ENCODE results near the gene PLPP2.

PLPP2 gene

DNA sequence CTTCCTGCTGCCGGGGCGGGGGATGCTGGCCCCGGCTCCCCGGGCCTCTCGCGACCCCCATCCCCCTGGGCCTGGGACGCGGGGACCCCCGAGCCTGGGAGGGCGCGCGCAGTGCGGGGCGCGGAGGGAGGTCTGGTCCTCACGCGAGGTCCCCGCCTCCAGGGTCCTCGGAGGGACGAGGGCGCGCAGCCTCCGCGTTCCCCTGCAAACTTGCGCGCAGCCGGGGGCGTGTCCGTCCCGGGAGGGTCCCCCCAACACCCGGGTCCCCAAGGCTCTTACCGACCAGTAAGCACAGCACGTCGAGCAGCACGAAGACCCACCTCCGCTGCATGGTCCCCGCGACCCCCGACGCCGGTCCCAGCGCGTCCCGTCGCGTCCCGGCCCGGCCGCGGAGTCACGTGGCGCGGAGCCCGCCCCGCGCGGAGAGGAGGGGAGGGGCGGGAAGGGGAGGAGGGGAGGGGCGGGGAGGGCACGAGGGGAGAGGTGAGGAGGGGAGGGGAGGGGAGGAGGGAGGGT lies at the start of gene PLPP2:
Gene PLPP2, minus strand, starts transcription at position 398 of the 516 bp plus-strand sequence. Its CDS starts 67 bp downstream, at position 331.
- DNase-seq (ENCODE audit: low read depth in 2 of 2): no peak

DNA sequence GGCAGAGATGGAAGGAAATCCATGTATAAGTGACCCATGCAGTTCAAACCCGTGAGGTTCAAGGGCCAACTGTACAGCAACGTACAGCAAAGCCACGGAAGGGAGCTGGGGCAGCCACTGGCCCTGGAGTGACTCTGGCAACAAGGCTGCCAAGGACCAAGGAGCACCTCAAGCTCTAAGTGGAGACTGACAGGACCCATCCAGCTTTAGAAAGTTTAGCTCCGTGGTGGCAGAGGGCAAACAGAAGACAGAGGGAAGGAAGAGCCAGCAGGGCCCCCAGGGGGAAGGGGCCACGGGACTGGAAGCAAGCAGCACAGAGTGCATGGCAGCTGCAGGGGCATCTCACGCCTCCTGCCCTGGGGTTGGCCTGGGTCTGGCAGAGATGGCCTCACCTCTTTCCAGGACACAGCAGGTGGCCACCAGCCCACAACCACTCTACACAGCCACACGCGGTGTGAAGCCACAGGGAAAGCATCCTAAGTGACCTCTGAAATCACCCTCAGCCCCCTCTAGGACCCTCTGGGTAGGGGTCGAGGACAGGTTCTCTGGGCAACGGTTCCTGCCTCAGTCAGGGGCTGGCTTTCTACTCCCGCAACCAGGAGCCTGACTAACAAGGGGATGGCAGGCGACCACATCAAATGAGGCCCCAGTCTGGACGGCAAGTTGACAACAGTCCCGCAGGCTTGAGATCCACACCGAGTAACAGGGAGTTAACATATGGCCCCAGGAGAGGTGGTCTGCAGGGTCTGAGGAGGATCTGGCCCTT lies 49.6 kb upstream of the PLPP2 start:
- DNase-seq (ENCODE audit: low read depth in 2 of 2): no peak

DNA sequence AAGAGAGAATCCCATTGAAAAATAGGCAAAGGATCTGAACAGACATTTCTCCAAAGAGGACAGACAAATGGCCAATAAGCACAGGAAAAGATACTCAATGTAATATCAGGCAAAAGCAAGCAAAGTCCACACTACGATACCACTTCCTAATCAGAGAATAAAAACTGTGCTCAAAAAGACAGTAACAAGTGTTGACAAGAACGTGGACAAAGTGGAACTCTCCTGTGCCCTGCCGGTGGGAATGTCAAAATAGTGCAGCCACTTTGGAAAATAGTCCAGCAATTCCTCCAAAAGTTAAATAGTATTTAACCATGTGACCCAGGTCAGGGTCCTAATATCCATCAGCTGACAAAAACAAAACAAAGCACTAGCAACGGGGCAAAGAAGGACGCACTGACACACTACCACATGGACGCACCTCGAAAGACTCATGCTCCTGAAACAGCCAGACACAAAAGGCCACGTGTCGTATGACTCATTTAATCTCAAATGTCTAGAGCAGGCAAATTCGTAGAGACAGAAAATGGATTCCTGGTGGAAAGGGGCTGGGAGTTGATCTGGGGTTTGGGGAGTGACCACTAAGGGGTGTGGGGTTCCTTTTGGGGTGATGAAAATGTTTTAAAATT lies 48.2 kb upstream of the PLPP2 start:
- DNase-seq (ENCODE audit: low read depth in 2 of 2): no peak

DNA sequence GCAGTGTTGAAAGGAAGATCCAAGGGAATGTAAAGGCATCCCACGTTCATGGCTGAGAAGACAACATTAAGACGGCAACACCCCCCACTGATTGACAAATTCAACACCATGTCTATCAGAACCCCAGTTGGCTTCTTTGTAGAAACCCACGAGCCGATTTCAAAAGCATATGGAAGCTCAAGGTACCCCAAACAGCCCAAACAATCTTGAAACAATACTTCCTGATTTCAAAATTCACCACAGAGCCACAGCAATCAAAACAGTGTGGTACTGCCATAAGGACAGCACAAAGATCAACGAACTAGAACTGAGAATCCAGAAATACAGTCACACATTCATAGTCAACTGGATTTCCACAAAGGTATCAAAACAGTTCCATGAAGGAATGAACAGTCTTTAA lies 47.2 kb upstream of the PLPP2 start:
- no peak for DNase-seq (ENCODE audit: low read depth in 2 of 2)

DNA sequence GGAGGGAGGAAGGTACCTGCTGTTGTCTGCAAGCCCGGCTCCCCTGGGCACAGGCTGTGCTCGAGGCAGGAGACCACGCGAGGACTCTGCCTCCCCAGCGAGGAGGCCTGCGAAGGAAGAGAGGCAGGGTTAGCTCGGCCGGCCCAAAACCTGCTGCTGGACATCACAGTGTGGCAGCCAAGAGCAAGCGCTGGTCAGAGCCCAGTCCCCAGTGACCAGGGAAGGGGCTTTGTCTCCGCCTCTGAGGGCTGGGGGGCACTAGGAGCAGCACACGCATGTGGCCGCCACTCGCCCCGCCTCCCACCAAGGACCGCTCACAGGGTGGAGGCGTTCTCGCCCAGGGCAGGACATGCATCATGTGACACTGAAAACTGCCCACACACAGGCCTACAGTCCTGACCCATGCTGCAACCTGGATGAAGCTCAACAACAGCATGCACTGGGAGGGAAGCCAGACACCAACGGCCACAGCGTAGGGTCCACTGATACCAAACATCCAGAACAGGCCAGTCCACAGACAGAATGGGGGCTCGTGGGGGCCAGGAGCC lies 44.9 kb upstream of the PLPP2 start:
- no peak for DNase-seq (ENCODE audit: low read depth in 2 of 2)

DNA sequence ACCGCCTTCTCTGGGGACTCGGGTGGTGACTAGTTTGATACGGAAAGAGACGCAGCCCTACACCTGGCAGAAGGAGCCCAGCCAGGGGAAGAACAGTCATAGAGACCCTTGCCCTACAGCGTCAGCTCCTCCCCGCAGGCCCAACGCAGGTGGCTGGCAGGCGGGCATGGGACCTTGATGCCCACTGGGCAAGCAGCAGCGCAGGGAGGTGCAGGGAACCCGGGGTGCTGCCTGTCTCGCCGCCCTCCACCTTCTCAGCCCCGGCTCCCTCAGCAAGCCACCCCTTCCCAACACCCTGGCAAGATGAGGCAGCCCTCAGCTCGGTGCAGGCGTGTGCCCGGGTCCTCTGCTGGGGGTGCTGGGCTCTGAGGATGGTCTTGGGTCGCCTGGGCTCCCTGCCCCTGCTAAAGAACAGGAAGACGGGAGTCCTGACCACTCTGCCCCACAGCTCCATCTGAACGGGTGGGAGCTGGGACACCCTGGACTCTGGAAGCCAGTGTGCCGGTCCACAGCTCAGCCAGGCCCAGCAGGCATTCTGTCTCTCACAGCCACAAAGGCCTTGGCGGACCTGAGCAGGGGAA lies 44.4 kb upstream of the PLPP2 start:
- DNase-seq (ENCODE audit: low read depth in 2 of 2): no peak

DNA sequence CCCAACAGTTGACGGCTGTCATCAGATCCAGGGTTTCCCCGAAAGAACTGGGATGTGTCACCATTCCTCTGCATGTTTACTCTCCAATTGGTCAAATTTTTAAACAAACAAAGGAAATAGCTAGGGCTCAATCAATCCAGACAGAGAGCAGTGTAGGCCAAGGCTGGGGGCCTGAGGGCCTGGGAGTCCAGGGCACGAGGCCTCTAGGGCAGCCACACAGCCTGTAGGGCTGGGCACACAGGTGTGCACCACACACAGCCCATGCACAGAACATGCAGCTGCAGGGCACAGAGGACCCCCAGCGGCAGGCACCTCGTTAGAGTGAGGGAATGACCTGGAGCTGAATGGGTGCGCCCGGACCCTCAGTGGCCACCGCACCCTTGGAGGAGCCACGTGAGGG lies 43.9 kb upstream of the PLPP2 start:
- no peak for DNase-seq (ENCODE audit: low read depth in 2 of 2)

DNA sequence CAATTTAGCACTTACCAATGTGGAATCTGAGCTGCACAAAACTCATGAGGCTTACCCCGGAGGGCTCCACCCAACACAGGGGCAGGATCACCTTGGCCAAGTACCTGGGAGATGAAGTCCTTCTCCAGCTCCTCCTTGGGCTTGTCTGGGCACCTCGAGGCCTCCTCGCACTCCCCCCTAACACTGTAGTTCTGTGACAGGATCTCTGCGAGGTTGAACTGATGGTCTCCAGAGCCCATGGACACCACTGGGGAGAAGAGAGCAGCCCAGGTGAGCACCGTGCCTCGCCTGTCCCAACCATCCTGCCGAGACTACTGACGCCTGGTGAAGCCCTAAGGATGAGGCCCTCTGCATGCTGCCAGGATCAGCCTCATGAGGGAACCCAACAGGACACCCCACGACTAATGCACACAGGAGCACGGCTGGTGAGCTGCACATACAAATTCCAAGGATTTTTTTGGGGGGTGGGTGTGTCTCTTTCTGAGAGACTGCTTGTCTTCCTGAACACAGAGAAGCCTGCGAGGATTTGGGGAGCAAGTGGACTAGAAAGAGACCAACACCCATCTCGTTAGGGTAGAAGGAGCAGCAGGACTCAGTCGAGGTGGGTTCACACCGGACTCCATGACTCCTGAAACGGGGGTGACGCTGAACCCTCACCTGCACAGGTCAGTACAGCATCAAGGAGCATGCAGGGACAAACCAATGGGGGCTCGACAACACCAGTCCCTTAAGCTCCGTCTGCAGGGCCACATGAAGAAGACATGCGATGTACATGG lies 43.3 kb upstream of the PLPP2 start:
- DNase-seq (ENCODE audit: low read depth in 2 of 2): no peak

DNA sequence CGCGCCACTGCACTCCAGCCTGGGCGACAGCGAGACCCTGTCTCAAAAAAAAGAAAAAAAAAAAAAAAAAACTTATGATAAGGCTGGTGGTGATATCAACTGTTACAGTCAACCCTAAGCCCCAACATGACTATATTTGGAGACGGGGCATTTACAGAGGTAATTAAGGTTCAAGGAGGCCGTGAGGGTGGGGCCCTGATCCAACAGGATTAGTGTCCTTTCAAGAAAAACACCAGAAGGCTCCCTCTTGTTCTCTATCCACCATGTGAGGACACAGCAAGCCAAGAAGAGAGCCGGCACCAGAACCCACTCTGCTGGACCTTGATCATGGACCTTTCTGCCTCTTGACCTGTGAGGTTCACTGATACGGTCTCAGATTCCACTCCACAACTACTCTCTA lies 39.3 kb upstream of the PLPP2 start:
- DNase-seq (ENCODE audit: low read depth in 2 of 2): no peak

DNA sequence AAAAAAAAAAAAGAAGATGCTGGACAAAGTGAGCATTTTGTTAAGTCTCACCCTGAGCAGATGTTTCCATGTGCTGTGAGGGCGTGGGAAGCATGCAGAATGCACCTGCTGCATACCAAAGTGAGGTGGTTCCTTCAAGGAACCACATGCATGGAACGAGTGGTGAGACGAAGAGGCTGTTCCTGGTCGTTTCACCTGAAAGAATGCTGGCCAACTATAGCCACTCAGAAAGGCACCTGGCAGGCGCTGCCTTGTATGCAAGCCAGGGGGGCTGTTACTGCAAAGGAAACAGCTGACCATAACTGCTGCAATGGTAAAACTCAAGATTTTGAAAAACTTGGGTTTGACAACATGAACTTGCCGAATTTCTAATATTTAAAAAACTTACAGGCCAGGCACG lies 38.7 kb upstream of the PLPP2 start:
- DNase-seq (ENCODE audit: low read depth in 2 of 2): no peak

DNA sequence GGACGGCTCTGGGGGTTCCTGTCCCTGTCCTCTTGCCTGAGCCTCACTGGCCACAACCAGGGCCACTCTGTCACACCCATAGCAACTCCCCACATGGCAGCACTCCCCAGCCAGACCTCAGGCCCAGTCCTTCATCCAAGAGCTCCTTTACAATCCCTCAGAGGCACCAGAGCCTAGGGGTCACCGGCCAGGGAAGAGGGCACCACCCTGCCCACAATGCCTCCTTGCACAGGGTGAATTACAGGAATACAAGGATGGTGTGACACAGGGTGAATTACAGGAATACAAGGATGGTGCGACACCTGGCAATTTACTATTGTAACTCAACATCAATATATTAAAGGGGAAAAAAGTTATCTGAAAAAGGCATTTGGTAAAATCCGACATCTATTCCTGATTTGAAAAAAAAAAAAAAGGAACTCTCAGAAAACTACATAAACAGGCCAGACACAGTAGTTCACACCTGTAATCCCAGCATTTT lies 36.9 kb upstream of the PLPP2 start:
- DNase-seq (ENCODE audit: low read depth in 2 of 2): no peak

DNA sequence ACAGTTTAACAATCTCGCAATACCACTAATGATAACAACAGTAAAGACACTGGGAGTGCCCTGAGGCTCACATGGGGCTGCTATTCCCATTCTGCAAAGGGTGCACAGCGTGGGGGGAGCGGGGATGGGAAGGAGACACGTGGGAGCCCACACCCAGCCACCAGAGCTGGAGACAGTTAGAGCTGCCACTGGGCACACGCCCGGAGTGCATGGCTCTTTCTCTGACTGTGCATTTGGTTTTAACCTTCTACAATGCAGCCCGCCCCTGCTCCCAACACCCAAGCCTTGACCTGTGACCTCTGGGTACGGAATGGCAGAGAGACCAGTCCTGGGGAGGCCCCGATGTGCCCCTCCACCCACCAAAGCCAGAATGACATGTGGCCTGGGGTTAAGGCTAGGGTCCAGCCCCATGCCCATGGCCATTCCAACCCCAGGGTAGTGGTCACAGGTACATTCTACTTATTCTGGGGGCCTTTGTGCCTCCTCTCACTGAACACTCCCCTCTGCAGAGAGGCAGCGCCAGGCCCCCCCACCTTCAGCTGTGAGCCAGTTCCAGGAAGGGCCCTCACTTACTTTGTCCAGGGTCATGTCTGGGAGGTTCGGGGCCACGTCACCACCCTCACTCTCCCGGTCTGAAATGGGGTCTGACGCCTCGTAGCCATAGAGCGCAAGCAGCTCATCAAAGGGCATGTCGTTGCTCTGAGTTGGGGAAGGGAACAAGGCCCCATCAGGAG lies 36.3 kb upstream of the PLPP2 start:
- DNase-seq (ENCODE audit: low read depth in 2 of 2): no peak

DNA sequence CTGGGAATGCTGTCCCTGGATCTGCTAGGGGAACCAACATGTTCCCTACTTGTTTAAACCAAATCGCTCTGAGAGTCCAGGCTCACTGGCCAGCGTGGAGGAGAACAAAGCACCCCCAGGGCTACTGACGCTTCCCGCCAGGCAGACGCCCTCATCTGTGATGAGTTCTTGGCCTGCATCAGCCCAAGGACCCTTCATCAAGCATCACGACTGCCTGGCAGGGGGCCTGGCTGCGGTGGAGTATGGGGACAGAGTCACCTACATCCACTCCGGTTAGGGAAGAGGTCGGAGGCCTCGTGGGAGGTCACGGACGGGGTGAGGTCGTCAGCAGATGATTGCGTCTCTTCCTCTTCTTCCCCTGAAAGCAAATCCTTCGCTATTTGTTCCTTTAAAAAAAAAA lies 35.7 kb upstream of the PLPP2 start:
- DNase-seq (ENCODE audit: low read depth in 2 of 2): no peak

DNA sequence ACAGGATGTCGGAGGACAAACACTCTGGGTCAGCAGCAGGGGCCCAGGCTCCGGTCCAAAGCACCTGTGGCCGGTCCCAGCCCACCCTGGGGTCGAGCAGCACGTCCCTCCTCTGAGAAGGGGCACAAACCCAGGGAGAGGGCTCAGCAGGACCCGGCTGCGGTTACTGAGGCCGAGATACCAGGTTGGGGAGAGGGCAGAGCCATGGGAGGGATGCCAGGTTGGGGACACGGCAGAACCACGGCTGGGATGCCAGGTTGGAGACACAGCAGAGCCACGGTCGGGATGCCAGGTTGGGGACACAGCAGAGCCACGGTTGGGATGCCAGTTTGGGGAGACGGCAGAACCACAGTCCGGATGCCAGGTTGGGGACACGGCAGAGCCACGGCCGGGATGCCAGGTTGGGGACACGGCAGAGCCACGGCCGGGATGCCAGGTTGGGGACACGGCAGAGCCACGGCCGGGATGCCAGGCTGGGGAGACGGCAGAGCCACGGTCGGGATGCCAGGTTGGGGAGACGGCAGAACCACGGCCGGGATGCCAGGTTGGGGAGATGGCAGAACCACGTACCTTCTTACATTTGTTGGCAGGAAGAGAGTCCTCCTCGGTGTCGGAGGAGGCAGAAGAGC lies 34.8 kb upstream of the PLPP2 start:
- DNase-seq (ENCODE audit: low read depth in 2 of 2): no peak

DNA sequence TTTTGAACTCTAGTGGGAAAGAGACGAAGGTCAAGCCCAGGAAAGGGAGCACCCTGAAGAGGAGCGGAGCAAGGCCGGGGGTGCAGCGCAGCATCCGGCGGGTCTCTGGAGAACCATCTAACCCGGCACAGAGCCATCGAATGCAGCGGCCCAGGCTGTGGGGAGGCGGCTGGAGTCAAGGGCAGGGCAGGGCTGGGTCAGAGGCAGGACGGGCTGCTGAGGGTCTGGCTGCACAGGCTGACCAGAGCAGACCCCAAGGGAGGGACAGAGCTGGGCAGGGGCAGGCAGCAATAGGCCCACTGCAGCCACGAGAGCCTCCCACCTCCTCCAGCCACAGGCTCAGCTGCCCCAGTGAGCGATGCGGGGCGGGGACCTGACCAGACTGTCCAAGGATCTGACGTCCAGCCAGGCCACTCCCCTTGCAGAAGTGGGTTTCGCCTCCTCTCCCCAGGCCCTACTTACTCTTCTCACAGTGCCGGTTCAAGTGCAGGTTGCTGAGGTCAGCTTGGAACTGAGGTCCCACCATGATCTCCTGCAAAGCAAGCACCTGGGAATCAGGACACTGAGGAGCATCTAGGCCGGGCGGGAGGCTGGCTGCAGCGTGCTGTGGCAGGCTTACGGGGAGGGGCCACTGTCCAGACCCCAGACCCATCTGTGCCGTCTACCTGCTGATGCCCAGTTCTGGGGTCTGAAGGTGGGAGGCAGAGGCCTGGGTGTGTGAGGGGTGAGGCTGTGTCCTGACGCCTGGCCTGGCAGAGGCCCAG lies 34.2 kb upstream of the PLPP2 start:
- DNase-seq (ENCODE audit: low read depth in 2 of 2): no peak

DNA sequence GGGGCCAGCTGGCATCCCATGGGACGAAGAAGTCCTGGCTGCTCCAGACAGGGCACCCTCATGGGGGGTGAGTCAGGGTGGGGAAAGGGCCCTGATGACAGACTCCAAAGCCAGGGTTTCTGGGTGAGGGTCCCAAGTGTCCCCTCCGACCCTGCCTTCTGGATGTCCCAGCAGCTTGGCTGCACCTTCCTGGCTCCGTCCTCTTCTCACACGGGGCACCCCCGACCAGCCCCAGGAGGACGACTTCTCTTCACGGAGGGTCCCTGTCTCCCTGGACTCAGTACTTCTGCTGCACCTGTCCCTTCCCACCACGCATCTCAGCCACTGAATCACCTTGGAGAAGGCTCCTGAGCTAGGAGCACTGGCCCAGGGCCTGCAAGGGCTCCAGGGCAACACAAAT lies 33.5 kb upstream of the PLPP2 start:
- no peak for DNase-seq (ENCODE audit: low read depth in 2 of 2)

DNA sequence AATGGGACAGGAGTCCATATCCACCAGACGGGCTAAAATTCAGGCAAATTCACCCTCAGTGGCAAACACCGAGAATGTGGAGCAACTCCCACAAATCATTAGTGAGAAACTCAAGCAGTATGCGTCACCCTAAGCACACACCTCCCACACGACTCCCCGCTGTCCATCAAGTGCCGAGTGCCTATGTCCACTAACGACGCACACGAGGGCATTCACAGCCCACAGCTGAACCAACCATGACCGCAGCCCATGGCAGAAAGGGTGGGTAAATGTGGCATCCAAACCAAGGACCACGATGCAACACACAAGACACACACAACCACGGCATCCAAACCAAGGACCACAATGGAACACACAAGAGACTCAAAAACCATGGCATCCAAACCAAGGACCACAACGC lies 31.4 kb upstream of the PLPP2 start:
- no peak for DNase-seq (ENCODE audit: low read depth in 2 of 2)

DNA sequence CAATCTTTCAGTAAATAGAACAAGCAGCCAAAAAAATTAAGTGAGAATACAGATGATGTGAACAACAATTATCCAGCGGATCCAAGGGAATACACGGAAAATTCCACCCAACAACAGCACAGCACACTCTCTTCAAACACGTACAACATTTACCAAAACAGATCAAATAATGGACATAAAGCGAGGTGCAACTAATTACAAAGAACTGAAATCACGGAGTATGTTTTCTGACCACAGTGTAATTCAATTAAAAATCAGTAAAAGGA lies 27.2 kb upstream of the PLPP2 start:
- DNase-seq (ENCODE audit: low read depth in 2 of 2): no peak

DNA sequence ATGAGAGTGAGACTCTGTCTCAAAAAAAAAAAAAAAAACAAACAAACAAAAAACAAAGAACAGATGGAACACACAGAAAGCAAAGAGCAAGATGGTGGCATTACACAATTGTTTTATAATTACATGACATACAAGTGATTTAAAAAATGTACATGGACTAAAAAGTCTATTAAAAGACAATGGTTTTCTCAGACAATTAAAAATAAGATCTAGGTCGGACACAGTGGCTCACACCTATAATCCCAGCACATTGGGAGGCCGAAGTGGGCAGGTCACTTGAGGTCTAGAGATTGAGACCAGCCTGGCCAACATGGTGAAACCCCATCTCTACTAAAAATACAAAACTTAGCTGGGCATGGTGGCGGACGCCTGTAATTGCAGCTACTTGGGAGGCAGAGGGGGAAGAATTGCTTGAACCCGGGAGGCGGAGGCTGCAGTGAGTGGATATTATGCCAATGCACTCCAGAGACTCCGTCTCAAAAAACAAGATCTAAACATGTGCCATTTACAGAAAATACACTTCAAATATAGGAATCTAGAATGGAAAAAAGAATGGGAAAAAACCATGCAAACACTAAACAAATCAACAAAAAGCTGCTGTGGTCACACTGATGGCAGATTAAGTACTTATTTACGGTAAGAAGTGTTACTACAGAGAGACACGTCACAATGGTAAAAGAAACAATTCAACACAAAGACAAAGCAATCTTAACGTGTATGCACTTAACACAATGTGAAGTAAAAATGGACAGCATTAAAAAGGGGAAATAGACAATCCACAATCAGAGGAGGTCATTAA lies 26.7 kb upstream of the PLPP2 start:
- no peak for DNase-seq (ENCODE audit: low read depth in 2 of 2)

Measured in activated CD4-positive, alpha-beta T cell treated with anti-CD3 and anti-CD28 coated beads for 24 hours (primary cell).